ENCODE measurements around the gene HCK.
"Not testable (repeated sequence)": the region's sequence is repeated elsewhere in the genome, so short reads cannot be mapped to it uniquely, and the experiment has no call there.

The HCK gene

DNA sequence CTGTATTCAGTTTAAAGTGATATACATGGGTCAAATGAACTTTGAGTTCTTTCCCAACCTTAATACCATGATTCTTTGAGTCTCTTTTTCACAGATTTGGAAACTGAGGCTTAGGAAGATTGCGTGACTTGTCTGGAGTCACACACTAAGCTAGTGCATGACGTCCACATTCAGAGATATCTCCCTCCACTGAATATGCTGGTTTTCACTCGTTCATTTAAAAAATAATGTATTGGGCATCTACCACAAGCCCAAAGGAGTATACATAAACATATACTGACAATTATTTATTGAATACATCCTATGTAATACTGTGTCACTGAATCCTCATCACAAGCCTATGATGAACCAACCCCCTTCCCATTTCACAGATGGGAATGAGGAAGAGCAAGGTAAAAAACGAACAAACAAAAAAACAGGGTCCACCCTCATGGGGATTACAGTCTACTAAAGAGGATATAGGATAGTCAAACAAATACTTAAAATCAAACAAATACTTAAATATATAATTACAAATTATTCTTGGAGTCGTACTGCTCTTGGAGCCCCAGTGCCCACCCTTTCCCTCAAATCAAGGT is 56.9 kb downstream of the HCK start:
- no peak for DNase-seq (ENCODE audit: low read depth)

DNA sequence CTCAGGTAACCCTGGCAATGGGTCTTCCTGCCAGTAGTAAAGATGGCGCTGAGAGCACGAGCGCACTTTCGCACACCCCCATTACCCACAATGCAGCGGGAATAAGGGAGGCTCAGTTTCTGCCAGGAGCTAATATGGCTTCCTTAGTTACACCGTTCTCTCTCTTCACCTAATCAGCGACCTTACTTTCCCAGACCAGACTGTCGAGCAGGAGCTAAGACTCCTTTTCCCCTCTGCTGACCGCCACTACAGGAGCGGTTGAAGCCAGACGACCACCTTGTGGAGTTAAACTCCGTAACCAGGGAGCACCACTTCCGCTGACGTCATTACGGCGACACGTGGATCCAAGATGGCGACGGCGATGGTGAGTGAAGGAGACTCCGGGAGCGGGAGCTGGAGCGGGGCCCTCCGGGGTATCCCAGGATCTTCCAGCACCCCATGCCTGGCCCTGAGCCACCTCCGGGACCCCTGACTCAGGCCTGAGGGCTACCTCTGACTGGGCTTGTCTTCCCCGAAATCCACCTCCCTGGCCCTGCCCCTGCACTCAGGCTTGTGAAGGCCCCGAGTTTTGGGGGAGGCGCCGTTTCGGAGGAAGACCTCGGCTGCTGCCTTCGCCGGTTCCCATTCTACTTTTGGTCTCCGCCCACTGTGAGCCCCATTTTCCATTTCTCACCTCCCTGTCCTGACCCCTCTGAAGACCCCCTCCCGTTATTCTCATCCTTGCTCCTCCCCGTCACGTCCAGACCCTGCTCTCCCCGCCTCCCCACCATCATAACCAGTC is 57.5 kb downstream of the HCK start, which contains the start of gene TM9SF4:
Gene TM9SF4, plus strand, starts transcription at position 323 of the 781 bp plus-strand sequence. Its CDS starts 27 bp downstream, at position 350.
- DNase-seq (ENCODE audit: low read depth), result peak; percentile 88

DNA sequence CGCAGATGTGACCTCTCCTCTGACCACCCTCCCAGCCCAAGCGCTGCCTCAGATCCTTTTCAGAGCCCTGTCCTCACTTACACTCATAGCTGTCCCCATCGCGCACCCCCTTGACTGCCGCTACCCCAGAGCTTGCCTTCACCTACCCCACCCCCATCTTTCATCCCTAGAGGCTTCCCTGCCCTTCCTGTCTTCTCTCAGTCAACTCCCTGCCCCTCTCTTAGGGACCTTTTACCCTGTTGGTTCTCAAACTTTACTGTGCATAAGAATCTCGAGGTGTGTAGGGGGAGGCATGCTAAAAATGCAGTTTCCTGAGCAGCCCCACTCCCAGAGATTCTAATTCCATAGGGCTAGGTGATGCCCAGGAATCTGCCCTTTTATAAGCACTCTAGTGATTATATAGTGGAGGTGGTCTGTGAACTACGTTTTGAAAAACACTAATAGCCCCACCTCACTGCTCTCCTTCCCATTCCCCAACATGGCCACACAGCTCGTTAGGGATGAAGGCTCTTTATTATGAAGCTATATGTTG is 58.2 kb downstream of the HCK start:
- DNase-seq (ENCODE audit: low read depth), result no peak

DNA sequence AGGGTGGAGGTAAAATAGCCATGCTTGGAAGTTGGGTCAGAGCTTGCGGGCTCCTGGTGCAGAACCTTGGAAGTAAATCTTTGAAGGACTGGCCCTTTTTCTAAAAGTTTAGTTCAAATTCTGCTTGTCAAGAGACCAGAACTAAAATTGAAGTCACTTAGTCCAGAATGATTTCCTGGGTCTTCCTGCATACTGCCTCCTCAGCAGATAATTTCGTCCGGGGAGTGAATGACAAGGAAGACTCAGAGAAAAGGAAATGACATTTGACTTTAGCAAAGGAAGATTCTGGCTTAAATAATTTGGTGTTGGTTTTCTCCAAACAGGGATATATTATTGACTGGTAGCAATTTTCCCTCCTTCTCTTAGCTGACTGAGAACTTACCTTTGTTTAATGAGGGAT is 58.7 kb downstream of the HCK start:
- DNase-seq (ENCODE audit: low read depth), result no peak

DNA sequence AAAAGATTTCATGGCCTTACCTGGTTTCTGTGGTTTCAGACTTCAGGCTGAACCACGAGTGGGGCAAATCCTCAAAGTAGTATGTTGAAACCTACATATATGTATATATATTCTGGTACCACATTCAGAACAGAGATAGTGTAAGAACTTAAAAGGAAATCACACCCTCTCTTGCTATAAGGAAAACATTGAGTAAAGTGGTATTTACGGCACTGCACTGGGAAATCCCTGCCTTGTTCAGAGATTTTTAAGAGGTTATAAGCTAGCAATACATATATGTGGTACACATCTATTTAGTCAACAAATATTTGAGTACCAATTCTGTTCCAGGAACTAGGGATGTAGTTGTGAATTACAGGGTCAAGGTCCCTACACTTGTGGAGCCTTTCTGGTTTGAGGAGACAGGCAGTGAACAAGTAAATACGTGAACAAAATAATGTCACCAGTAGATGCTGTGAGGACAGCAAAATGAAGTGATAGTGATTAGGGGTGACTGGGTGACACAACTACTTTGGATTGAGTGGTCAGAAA is 59.2 kb downstream of the HCK start:
- DNase-seq (ENCODE audit: low read depth), result no peak

DNA sequence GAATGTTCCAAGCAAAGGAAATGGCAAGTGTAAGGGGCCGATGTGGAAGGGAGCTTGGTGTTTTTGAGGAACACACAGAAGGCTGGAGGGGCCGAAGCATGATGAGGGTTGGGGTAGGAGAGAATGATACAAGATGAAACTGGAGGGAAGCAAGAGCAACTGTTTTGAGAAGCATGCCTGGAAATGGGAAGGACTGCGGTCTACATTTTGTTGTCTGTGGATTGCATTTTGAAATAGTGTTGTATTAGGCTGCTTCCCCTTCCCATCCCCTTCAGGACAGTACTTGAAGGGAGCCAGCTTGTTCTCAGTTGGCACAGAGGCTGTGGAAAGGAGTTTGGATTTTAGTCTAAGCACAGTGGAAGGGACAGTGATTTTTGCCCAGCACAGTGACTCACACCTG is 59.7 kb downstream of the HCK start:
- DNase-seq (ENCODE audit: low read depth), result no peak

DNA sequence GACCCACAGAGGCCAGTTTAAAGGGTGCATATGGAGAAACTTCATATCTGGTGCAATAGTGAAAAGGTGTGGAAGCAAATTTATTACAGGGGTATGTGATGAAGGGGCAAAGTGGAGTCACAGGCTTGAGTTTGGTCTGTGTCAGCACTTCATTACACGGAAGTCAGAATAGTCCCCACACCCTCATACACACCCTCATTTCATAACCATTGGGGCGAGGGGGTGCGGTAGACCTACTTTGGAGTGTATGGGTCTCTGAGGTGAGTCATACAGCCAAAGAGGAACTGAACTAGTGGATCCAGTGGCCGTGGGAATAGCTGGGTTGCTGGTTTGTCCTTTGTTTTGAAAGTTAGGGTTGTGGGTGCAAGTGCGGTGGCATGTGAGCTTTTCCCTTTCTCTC is 60.8 kb downstream of the HCK start:
- no peak for DNase-seq (ENCODE audit: low read depth)

DNA sequence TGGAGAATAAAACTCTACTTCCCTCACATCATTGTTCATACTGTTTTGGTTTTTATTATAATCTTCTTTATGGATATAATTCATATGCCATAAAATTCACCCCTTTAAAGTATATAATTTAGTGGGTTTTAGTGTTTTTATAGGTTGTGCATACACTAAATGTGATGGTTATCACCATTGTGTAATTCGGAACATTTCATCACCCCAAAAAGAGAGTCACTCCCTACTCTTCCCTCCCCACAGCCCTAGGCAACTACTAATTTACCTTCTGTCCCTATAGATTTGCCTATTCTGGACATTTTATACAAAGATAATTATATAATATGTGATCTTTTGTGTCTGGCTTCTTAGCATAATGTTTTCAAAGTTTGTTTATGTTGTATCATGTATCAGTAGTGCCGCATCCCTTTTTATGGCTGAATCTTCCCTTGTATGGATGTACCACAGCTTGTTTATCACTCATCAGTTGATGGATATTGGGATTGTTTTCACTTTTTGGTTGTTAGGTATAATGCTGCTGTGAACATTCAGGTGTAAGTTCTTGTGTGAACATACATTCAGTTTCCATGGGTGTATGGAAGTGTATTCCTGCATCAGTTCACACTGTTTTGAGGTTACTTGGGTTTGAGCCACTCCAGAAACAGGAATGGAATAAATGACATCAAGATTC is 61.7 kb downstream of the HCK start:
- no peak for DNase-seq (ENCODE audit: low read depth)

DNA sequence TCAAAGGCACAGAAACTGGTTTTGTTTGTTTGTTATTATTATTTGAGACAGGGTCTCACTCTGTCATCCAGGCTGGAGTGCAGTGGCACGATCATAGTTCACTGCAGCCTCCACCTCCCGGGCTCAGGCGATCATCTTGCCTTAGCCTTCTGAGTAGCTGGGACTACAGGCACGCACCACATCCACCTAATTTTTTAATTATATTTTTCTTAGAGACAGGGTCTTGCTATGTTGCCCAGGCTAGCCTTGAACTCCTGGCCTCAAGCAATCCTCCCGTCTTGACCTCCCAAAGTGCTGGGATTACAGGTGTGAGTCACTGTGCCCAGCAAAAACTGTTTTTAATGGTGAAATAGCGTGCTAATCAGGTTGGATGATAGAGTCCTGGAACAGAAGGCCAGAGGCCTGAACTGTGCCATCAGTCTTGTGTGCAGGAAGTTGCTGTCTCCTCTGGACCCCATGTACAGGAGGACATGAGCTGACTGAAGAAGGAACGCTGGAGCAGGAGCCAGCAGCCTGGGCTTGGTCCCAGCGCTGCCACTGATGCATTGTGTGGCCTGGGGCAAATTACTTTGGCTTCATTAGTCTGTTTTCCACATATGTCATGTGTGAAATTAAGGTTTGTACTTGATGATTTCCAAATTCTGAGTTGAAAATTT is 62.4 kb downstream of the HCK start:
- no peak for DNase-seq (ENCODE audit: low read depth)

DNA sequence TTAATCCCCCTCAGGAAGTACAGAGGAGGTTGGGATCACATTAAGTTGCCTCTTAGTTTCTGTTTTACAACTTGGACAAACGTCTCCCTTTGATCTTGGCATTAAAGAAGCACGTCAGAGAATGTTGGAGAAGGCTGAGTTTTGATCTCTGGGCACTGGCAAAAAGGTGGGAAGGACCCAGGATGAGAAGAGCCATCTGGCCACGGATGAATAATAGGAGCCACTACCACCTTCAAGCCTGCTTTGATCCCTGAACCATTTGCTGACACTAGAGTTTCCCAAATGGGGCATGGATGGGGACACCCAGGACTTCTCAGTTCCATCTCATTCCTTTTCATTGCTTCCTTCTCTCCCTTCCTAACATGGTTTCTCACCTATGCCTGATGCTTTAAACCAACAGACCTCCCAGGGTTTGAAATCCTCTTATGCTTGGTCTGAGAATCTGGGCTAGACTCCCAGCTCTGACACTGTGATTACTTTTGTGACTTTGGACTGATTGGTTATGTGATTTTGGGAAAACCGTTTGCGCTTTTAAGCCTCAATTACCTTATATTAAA is 63.2 kb downstream of the HCK start:
- DNase-seq (ENCODE audit: low read depth), result no peak

DNA sequence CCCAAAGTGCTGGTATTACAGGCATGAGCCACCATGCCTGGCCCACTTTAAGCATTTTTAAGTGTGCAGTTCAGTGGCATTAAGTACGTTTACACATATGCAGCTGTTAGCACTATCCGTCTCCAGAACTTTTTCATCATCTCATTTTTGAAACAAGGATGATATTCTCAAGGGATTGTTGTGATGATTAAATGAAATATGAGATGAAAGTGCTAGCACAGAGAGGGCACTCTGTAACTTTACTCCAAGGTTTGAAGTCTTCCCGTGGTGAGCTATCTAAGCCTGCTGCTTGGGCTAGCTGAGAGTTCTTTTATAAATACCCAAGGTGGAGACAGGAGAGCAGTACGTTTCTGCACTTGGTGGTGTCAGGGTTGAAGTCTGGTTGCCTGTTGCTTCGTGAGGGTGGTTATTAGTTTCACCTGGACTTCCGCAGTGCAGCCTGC is 64.1 kb downstream of the HCK start:
- DNase-seq (ENCODE audit: low read depth), result no peak

DNA sequence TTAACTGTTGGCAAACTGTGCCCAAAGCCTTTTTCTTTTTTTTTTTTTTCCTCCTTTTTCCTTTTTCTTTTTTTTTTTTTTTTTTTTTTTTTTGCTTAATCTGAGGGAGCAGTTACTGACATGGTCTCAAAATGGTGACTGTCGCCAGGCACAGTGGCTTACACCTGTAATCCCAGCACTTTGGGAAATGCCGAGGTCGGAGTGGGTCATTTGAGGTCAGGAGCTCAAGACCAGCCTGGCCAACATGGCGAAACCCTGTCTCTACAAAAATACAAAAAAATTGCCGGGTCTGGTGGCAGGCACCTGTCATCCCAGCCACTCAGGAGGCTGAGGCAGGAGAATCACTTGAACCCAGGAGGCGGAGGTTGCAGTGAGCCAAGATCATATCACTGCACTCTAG is 64.8 kb downstream of the HCK start:
- not testable (repeated sequence) for DNase-seq (ENCODE audit: low read depth)

DNA sequence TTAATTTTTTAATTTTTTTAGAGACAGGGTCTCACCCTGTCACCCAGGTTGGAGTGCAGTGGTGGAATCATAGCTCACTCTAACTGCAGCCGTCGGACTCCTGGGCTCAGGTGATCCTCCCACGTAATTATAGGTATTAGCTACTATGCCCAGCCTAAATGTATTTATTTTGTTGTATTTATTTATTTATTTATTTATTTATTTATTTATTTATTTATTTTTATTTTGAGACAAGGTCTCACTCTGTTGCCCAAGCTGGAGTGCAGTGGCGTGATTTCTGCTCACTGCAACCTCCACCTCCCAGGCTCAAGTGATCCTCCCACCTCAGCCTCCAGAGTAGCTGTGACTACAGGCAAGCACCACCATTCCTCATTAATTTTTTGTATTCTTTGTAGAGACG is 66.4 kb downstream of the HCK start:
- not testable (repeated sequence) for DNase-seq (ENCODE audit: low read depth)

DNA sequence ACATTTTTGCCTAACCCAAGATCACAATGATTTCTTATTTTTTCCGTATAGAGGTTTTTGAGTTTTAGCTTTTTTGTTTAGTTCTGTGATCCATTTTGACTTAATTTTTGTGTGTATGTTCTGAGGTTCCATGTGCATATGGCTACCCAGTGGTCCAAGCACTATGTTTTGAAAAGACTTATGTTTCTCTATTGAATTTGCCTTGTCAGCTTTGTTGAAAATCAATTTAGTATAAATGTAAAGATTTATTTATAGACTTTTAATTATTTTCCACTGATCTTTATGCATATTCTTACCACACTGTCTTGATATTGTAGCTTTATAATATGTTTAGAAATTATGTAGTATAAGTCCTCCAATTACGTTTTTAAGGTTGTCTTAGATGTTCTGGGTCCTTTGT is 67.7 kb downstream of the HCK start:
- DNase-seq (ENCODE audit: low read depth), result no peak

DNA sequence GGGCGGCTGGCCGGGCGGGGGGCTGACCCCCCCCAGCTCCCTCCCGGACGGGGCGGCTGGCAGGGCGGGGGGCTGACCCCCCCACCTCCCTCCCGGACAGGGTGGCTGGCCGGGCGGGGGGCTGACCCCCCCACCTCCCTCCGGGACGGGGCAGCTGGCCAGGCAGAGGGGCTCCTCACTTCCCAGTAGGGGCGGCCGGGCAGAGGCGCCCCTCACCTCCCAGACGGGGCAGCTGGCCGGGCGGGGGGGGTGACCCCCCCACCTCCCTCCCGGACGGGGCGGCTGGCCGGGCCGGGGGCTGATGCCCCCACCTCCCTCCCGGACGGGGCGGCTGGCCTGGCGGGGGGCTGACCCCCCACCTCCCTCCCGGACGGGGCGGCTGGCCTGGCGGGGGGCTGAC is 69.9 kb downstream of the HCK start:
- DNase-seq (ENCODE audit: low read depth), result not testable (repeated sequence)

DNA sequence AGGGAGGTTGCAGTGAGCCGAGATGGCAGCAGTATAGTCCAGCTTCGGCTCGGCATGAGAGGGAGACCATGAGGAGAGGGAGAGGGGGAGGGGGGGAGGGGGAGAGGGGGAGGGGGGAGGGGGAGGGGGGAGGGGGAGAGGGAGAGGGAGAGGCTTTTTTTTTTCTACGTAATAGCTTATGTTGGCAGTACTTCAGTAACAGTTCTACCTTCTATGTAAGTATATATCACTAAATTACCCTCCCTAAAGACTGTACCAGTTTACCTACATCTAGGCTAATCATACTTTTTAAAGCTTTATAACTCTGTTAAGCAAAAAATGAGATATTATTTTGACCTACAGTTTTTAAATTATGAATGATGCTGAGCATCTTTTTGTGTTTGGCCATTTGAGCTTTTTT is 71.0 kb downstream of the HCK start:
- DNase-seq (ENCODE audit: low read depth), result no peak

DNA sequence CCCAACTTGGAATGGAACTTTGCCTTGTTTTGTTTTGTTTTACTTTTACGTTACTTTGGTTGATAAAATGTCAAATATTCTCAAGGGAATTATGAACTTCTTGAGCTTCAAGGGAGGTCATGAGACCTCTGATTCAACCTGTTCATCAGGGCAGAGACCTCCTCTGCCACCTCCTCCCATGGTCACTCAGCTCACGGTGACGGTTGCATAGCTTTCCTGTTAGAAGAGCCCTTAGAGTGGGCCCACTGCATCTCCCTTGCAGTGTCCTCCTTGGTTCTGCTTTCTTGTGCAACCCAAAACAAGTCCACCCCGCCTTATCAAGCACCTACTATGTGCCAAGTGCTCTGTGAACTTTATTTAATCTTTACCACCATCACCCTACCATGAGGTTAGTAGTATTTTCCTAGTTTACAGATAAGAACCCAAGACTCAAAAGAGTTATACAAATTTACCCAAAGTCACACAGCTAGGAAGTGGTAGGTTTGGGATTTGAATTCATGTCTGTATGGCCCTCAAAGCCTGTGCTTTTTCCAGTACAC is 72.9 kb downstream of the HCK start:
- DNase-seq (ENCODE audit: low read depth), result no peak

DNA sequence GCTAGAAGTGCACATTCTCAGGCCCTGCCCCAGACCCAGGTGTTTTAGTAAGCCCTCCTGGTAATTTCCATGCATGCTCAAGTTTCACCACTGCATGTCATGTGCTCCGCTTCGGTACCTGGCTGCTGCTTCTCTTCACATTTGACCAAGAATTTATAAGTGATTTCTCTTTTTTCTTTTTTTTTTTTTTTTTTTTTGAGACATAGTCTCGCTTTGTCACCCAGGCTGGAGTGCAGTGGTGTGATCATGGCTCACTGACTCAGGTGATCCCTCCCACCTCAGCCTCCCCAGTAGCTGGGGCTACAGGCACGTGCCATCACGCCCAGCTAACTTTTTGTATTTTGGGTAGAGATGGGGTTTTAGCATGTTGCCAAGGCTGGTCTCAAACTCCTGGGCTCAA is 73.5 kb downstream of the HCK start:
- no peak for DNase-seq (ENCODE audit: low read depth)

DNA sequence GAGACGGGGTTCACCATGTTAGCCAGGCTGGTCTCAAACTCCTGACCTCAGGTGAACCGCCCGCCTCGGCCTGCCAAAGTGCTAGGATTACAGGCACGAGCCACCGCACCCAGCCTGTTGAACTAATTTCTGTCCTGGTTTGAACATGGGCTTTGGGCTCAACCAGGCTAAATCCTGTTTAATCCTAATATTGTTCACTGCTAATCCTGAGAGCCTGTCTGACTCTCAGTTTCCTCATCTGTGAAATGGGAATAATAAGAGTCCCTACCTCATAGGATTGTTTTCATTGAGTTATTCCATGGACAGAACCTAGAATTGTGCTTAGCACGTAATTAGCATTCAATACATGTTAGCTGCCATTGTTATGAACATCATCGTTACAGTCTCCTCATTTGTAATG is 74.9 kb downstream of the HCK start:
- DNase-seq (ENCODE audit: low read depth), result no peak

DNA sequence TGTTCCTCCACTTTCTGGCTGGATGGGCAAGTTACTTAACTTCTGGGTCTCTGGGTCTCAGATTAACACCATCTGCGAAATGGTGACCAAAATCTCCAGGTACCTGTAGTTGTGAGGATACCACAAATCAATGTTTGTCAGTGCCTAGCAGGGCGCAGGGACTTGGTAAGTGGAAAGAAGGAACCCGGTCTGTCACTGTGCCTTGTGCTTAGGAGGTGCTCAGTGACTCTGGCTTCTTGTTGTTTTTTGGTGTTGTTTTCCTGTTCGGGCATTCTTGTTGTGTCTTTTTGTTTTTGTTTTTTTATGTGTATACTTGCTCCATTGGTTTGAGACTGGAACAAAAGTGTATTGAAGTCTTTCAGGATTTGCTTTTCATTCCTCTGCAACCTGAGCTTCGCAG is 75.3 kb downstream of the HCK start:
- no peak for DNase-seq (ENCODE audit: low read depth)

DNA sequence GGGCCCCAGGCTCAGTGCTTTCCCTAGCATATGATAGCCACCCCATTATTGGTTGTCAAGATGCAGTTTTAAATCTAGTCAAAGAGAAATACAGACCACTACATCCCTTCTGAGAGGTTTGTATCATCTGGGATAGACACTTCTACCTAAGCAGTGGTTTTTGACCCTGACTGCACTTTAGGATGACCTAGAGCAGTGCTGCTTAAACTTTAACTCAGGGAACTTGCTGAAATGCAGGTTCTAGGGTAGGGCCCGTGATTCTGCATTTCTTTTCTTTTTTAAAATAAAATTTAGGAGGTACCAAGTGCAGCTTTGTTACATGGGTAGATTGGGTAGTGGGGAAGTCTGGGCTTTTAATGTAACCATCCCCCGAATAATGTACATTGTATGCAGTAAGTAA is 76.1 kb downstream of the HCK start:
- no peak for DNase-seq (ENCODE audit: low read depth)

DNA sequence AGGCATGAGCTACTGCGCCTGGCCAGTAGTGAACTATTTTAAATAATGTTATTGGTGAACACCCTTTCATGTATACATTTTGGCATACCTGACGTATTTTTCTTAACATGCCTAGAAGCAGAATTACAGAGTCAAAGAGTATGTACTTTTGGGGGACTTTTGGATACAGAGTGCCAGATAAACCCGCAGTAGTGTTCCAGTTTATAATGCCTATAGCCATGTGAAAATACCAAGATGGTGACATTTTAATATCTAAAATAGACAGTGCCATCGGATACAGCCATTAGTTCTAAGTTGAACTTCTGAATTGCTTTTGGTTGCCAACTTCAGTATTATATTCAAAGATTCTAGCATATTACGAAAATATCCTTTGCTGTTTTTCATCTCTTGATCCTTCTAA is 77.8 kb downstream of the HCK start:
- no peak for DNase-seq (ENCODE audit: low read depth)

All from stromal cell of bone marrow (primary cell).